ENCODE measurements around the gene THYN1.

The THYN1 gene

DNA sequence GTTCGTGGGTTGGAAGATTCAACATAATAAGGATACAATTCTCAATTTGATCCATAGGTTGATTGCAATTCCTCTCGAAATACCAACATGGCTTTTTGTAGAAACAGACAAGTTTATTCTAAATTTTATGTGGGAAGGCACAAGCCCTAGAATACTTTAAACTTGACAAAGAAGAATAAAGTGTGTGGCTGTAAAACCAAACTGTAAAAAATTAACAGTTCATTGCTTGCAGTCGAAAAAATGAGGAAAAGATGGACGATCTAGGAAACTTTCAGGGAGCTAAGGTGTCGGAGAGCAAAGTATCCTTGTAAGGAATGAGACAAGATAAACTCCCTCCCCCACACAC, 22.0 kb upstream of the THYN1 start:
- no peak overlapping the region for H2AFZ ChIP-seq (ENCODE audit: low read depth, low read length)
- no CpG with 5 or more reads among the region's 5 CpGs for WGBS

DNA sequence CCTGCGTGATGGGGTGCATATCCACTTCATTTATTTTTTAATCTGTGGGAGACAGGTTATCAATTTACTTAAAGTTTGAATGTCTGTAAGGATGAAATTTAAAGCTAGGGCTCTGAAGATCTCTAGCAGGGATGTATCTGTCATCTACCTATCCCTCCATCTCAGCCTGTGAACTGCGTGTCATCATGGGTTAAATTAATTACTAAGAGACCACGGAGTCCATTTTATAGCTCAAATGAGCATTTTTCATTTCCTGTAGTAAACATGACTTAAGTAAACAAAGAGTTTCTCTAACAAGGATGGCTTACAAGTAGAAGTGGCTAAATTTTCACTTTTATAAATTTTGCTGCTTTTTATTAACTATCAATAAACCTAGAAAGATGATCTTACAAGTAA, 20.2 kb upstream of the THYN1 start:
- DNase-seq = no peak
- H4K91ac ChIP-seq (ENCODE audit: low read length) = no peak overlapping the region
- H2BK12ac ChIP-seq (ENCODE audit: low read length in 2 of 2) = no peak overlapping the region
- H4K8ac ChIP-seq (ENCODE audit: low read length) = no peak overlapping the region
- no peak overlapping the region for H2AFZ ChIP-seq (ENCODE audit: low read depth, low read length)
- no peak overlapping the region for H2BK120ac ChIP-seq (ENCODE audit: low read depth, low read length)
- no peak overlapping the region for H3K4me3 ChIP-seq (ENCODE audit: insufficient read depth in 1 of 2, low read depth in 1 of 2, low read length in 2 of 2)
- H3K4me2 ChIP-seq (ENCODE audit: low read length, poor library complexity, severe bottlenecking) = no peak overlapping the region
- no peaks in the 10 kb centered on the region for H3K79me1 ChIP-seq (replicated peaks; ENCODE audit: low read length, poor library complexity, severe bottlenecking)
- H2AK5ac ChIP-seq (ENCODE audit: low read length, severe bottlenecking) = no peak overlapping the region
- H3K18ac ChIP-seq (ENCODE audit: low read depth in 1 of 2, low read length in 2 of 2) = no peak overlapping the region
- no peak overlapping the region for H3K27ac ChIP-seq (ENCODE audit: low read length, poor library complexity, severe bottlenecking)
- no peaks in the 10 kb centered on the region for H3K9me3 ChIP-seq (ENCODE audit: control insufficient read depth, low read length)
- H3K14ac ChIP-seq (ENCODE audit: low read length in 2 of 2) = no peak overlapping the region
- H3K27me3 ChIP-seq (ENCODE audit: control insufficient read depth in 1 of 2, insufficient read depth in 1 of 2, low read length in 2 of 2) = peaks cover 75 to 84% of the 10 kb centered on the region in 2 experiments
- no peak overlapping the region for H2BK5ac ChIP-seq (ENCODE audit: low read depth, low read length, poor library complexity, severe bottlenecking)
- peaks cover 17% of the 10 kb centered on the region for H3K4me1 ChIP-seq (ENCODE audit: control insufficient read depth, insufficient read depth, low read depth, low read length)
- H3K36me3 ChIP-seq (ENCODE audit: control insufficient read depth in 1 of 2, insufficient read depth in 2 of 2, low read depth in 1 of 2, low read length in 2 of 2) = no peaks in the 10 kb centered on the region
- no peak overlapping the region for H3K4ac ChIP-seq (ENCODE audit: low read depth in 1 of 2, low read length in 2 of 2)
- H3K23ac ChIP-seq (ENCODE audit: low read length in 2 of 2) = no peak overlapping the region
- WGBS = no CpG with 5 or more reads among the region's 3 CpGs
- no peak overlapping the region for H2BK15ac ChIP-seq (ENCODE audit: low read depth, poor library complexity, severe bottlenecking)
- H3K9ac ChIP-seq (ENCODE audit: low read length) = no peak overlapping the region

More for the DNA sequence above, 22.0 kb upstream of the THYN1 start:
- H2AK5ac ChIP-seq (ENCODE audit: low read length, severe bottlenecking) = no peak overlapping the region
- no peak overlapping the region for H2BK12ac ChIP-seq (ENCODE audit: low read length in 2 of 2)
- H3K27me3 ChIP-seq (ENCODE audit: control insufficient read depth in 1 of 2, insufficient read depth in 1 of 2, low read length in 2 of 2) = peaks cover 73 to 88% of the 10 kb centered on the region in 2 experiments
- H3K14ac ChIP-seq (ENCODE audit: low read length in 2 of 2) = no peak overlapping the region
- H3K9me3 ChIP-seq (ENCODE audit: control insufficient read depth, low read length) = no peaks in the 10 kb centered on the region
- no peak overlapping the region for H4K91ac ChIP-seq (ENCODE audit: low read length)
- H3K4me2 ChIP-seq (ENCODE audit: low read length, poor library complexity, severe bottlenecking) = no peak overlapping the region
- H3K18ac ChIP-seq (ENCODE audit: low read depth in 1 of 2, low read length in 2 of 2) = no peak overlapping the region
- no peak overlapping the region for H2BK120ac ChIP-seq (ENCODE audit: low read depth, low read length)
- H3K9ac ChIP-seq (ENCODE audit: low read length) = no peak overlapping the region
- no peak overlapping the region for H3K4me3 ChIP-seq (ENCODE audit: insufficient read depth in 1 of 2, low read depth in 1 of 2, low read length in 2 of 2)
- no peak overlapping the region for H3K4ac ChIP-seq (ENCODE audit: low read depth in 1 of 2, low read length in 2 of 2)
- H3K36me3 ChIP-seq (ENCODE audit: control insufficient read depth in 1 of 2, insufficient read depth in 2 of 2, low read depth in 1 of 2, low read length in 2 of 2) = no peaks in the 10 kb centered on the region
- no peak overlapping the region for H3K27ac ChIP-seq (ENCODE audit: low read length, poor library complexity, severe bottlenecking)
- no peak overlapping the region for H2BK15ac ChIP-seq (ENCODE audit: low read depth, poor library complexity, severe bottlenecking)
- H2BK5ac ChIP-seq (ENCODE audit: low read depth, low read length, poor library complexity, severe bottlenecking) = no peak overlapping the region
- H4K8ac ChIP-seq (ENCODE audit: low read length) = no peak overlapping the region
- no peak for DNase-seq
- peaks cover 17% of the 10 kb centered on the region for H3K4me1 ChIP-seq (ENCODE audit: control insufficient read depth, insufficient read depth, low read depth, low read length)
- no peaks in the 10 kb centered on the region for H3K79me1 ChIP-seq (replicated peaks; ENCODE audit: low read length, poor library complexity, severe bottlenecking)
- no peak overlapping the region for H3K23ac ChIP-seq (ENCODE audit: low read length in 2 of 2)

DNA sequence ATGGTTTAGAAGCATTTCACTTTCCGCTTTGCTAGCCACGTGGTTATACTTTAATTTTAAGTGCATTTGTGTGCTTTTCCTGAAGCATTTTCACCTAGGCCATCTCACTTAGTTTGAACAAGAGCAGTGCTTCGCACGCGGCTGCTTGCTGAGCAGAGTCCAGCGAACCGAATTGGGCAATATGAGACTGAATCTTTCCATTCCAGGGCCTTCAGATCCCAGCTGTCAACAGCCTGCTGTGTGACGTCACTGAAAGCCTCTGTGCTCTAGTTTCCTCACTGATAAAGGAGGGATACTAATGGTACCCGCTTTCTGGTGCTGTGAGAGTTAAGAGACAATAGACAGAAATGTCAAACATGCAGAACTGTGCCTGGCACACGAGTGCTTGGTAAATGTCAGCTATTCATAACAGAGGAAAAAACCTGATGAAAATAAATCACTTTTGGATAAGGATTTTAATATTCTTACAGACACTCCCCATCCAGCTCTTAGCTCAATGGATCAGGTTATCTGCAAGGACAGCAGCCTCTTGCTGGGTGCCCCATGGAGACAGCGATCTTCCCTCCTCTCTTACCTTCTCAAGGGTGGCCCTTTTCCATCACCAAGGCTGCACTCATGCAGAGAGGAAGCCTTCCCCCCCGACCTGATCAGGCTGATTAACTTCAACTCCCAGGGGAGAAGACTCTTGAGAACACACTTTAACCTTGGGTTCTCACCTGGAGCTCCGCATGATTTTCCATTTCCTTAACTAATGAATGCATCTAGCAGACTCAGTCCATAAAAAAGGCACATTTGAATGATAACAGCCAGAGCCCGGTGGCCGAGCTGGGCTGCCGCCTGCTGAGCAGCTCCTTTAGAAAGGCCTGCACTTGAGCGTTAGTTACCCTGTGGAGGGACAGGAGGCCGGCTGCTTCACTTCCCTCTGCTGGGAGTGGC, 19.5 kb upstream of the THYN1 start:
- H4K8ac ChIP-seq (ENCODE audit: low read length) = no peak overlapping the region
- H3K18ac ChIP-seq (ENCODE audit: low read depth in 1 of 2, low read length in 2 of 2) = no peak overlapping the region
- peak; percentile 73 for DNase-seq
- H3K9me3 ChIP-seq (ENCODE audit: control insufficient read depth, low read length) = no peaks in the 10 kb centered on the region
- H3K36me3 ChIP-seq (ENCODE audit: control insufficient read depth in 1 of 2, insufficient read depth in 2 of 2, low read depth in 1 of 2, low read length in 2 of 2) = no peaks in the 10 kb centered on the region
- no peak overlapping the region for H3K4ac ChIP-seq (ENCODE audit: low read depth in 1 of 2, low read length in 2 of 2)
- no peak overlapping the region for H3K14ac ChIP-seq (ENCODE audit: low read length in 2 of 2)
- H2AFZ ChIP-seq (ENCODE audit: low read depth, low read length) = no peak overlapping the region
- no peak overlapping the region for H4K91ac ChIP-seq (ENCODE audit: low read length)
- no peak overlapping the region for H2BK12ac ChIP-seq (ENCODE audit: low read length in 2 of 2)
- 35% methylated on average over 16 of the region's 18 CpGs for WGBS
- H3K79me1 ChIP-seq (replicated peaks; ENCODE audit: low read length, poor library complexity, severe bottlenecking) = no peaks in the 10 kb centered on the region
- H3K4me2 ChIP-seq (ENCODE audit: low read length, poor library complexity, severe bottlenecking) = no peak overlapping the region
- H2BK120ac ChIP-seq (ENCODE audit: low read depth, low read length) = no peak overlapping the region
- H3K27me3 ChIP-seq (ENCODE audit: control insufficient read depth in 1 of 2, insufficient read depth in 1 of 2, low read length in 2 of 2) = peaks cover 68 to 77% of the 10 kb centered on the region in 2 experiments
- H3K9ac ChIP-seq (ENCODE audit: low read length) = no peak overlapping the region
- H3K4me1 ChIP-seq (ENCODE audit: control insufficient read depth, insufficient read depth, low read depth, low read length) = peaks cover 17% of the 10 kb centered on the region
- H2AK5ac ChIP-seq (ENCODE audit: low read length, severe bottlenecking) = no peak overlapping the region
- H2BK5ac ChIP-seq (ENCODE audit: low read depth, low read length, poor library complexity, severe bottlenecking) = no peak overlapping the region
- H2BK15ac ChIP-seq (ENCODE audit: low read depth, poor library complexity, severe bottlenecking) = no peak overlapping the region
- no peak overlapping the region for H3K27ac ChIP-seq (ENCODE audit: low read length, poor library complexity, severe bottlenecking)
- H3K4me3 ChIP-seq (ENCODE audit: insufficient read depth in 1 of 2, low read depth in 1 of 2, low read length in 2 of 2) = no peak overlapping the region
- no peak overlapping the region for H3K23ac ChIP-seq (ENCODE audit: low read length in 2 of 2)

DNA sequence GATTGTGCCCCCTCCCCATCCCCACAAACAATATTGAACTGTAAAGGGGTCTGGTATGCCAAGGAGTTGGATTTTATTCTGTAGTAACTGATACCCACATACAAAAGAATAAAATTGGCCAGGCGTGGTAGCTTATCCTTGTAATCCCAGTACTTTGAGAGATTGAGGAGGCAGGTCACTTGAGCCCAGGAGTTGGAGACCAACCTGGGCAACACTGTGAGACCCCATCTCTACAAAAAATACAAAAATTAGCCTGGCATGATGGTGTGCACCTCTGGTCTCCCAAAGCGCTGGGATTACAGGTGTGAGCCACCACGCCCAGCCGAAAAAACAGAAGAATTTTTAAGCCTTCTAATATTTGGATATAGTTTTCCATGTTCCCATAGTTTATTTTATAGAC, 18.8 kb upstream of the THYN1 start:
- H3K9ac ChIP-seq (ENCODE audit: low read length) = no peak overlapping the region
- no peak for DNase-seq
- WGBS = 88% methylated on average over 1 of the region's 4 CpGs

More for the DNA sequence above, 18.8 kb upstream of the THYN1 start:
- no peak overlapping the region for H3K4me2 ChIP-seq (ENCODE audit: low read length, poor library complexity, severe bottlenecking)
- no peaks in the 10 kb centered on the region for H3K9me3 ChIP-seq (ENCODE audit: control insufficient read depth, low read length)
- H2BK120ac ChIP-seq (ENCODE audit: low read depth, low read length) = no peak overlapping the region
- H3K14ac ChIP-seq (ENCODE audit: low read length in 2 of 2) = no peak overlapping the region
- no peaks in the 10 kb centered on the region for H3K36me3 ChIP-seq (ENCODE audit: control insufficient read depth in 1 of 2, insufficient read depth in 2 of 2, low read depth in 1 of 2, low read length in 2 of 2)
- H2AFZ ChIP-seq (ENCODE audit: low read depth, low read length) = no peak overlapping the region
- no peak overlapping the region for H4K91ac ChIP-seq (ENCODE audit: low read length)
- H4K8ac ChIP-seq (ENCODE audit: low read length) = no peak overlapping the region
- no peak overlapping the region for H3K27ac ChIP-seq (ENCODE audit: low read length, poor library complexity, severe bottlenecking)
- no peak overlapping the region for H2BK5ac ChIP-seq (ENCODE audit: low read depth, low read length, poor library complexity, severe bottlenecking)
- no peak overlapping the region for H2AK5ac ChIP-seq (ENCODE audit: low read length, severe bottlenecking)
- no peak overlapping the region for H2BK12ac ChIP-seq (ENCODE audit: low read length in 2 of 2)
- H3K23ac ChIP-seq (ENCODE audit: low read length in 2 of 2) = no peak overlapping the region
- no peak overlapping the region for H3K18ac ChIP-seq (ENCODE audit: low read depth in 1 of 2, low read length in 2 of 2)
- no peak overlapping the region for H3K4ac ChIP-seq (ENCODE audit: low read depth in 1 of 2, low read length in 2 of 2)
- peaks cover 15% of the 10 kb centered on the region for H3K4me1 ChIP-seq (ENCODE audit: control insufficient read depth, insufficient read depth, low read depth, low read length)
- no peaks in the 10 kb centered on the region for H3K79me1 ChIP-seq (replicated peaks; ENCODE audit: low read length, poor library complexity, severe bottlenecking)
- H2BK15ac ChIP-seq (ENCODE audit: low read depth, poor library complexity, severe bottlenecking) = no peak overlapping the region
- H3K4me3 ChIP-seq (ENCODE audit: insufficient read depth in 1 of 2, low read depth in 1 of 2, low read length in 2 of 2) = no peak overlapping the region
- H3K27me3 ChIP-seq (ENCODE audit: control insufficient read depth in 1 of 2, insufficient read depth in 1 of 2, low read length in 2 of 2) = peaks cover 61 to 70% of the 10 kb centered on the region in 2 experiments

Data from mesenchymal stem cell (in vitro differentiated cells and primary cell).